HG03066 (cell line): ENCODE data around the gene ANKK1.

Source experiments
- ATAC-seq: cut with Tn5 transposase; IDR thresholded peaks from one replicate; pipeline ENCODE4 v1.9.1; 2021; ENCODE audit warnings: low read depth; ENCODE audit not compliant: unreplicated experiment

ANKK1 gene

DNA sequence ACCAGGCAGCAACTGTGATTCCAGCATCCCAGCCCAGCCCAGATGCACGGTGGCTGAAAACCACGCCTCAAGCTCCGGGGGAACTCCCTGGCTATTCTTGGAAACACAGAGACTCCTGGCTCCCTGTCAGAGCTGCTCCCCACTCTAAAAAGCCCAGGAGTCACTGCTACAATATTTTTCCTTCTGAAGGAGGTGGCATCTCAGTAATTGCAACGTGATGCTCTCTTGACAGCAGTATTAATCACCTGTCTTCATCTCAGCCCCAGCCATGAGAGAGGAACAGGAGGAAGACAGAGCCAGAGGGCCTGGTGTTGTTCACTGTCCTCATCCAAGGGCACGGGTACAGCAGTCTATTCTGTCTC is 60.7 kb downstream of the ANKK1 start:
- no peak for ATAC-seq

DNA sequence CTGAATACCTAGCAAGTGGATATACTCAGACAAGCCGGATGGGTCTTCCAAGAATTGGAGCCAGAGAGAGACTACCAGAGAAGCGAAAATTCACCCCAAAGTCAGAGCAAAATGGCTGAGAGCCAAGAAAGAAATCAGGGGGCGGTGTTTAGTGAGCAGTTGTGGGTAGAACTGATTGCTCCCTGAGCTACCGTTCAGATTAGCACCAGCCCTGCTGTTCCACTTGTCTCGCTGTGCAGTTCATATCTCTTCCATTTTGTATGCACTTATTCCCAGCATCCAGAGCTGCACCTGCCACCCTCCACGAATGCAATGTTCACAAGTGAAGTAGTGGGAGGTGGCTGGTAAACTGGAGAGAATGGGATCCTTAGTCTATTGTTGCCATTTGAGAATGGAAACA is 62.2 kb downstream of the ANKK1 start:
- no peak for ATAC-seq
